ENCODE data around the gene NGFR. TPM values are rescaled to one million over a fixed set of nuclear protein-coding genes. Genes with fewer than 3 reads are reported as not detected.

Gene NGFR
- total RNA-seq, 1 donor from 2014 or later = 3.6 TPM

DNA sequence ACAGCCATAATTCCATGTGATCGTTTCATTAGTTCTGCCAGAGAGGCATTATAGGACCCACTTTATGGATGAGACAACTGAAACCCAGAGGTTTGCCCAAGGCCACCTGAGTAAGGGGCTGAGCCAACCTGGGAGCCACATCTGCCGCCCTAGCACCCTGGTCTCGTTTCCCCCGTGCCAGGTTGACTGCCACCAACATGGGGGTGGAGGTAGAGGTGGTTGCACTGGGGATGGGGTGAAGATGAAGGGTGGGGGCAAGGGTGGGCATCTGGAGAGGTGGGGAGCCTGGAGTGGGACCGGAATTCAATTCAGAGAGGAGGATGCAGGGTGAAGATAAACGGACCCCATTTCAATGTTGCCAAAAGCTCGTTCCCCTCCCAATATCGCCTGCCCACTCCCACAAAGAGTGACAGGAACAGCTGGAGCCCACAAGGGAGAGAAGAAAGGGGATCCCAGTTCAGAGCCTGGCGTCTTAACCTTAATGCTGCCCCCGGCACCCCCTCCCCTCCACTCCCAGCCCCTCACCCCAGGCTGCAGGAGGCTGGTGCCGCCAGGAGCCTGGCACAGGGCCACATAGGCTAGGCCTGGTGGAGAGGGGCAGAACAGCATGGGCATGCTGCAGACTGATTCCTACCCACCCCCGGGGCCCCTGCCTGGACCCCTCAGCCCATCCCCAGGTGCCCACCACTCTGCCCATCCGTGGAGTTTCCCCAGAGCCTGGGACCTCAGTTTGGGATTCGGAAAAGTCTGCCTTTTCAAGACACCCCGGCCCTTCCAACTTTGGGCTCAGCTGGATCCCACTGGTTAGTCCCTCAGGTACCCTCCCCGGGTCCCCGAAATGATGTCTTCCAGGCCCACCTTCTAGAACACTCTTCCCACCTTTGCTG, 29.6 kb downstream of the NGFR start:
- DNase-seq (ENCODE audit: extremely low spot score, unreplicated experiment) = no peak
- peaks cover 5% of the 10 kb centered on the region for H3K4me1 Mint-ChIP-seq (ENCODE audit: unreplicated experiment)
- H3K9me3 Mint-ChIP-seq (ENCODE audit: unreplicated experiment) = no peaks in the 10 kb centered on the region
- H3K27me3 Mint-ChIP-seq (ENCODE audit: unreplicated experiment) = peaks cover 38% of the 10 kb centered on the region
- no peaks in the 10 kb centered on the region for H3K36me3 Mint-ChIP-seq (ENCODE audit: unreplicated experiment)
- TF ChIP-seq, protein P1, sequence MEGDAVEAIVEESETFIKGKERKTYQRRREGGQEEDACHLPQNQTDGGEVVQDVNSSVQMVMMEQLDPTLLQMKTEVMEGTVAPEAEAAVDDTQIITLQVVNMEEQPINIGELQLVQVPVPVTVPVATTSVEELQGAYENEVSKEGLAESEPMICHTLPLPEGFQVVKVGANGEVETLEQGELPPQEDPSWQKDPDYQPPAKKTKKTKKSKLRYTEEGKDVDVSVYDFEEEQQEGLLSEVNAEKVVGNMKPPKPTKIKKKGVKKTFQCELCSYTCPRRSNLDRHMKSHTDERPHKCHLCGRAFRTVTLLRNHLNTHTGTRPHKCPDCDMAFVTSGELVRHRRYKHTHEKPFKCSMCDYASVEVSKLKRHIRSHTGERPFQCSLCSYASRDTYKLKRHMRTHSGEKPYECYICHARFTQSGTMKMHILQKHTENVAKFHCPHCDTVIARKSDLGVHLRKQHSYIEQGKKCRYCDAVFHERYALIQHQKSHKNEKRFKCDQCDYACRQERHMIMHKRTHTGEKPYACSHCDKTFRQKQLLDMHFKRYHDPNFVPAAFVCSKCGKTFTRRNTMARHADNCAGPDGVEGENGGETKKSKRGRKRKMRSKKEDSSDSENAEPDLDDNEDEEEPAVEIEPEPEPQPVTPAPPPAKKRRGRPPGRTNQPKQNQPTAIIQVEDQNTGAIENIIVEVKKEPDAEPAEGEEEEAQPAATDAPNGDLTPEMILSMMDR (IDR thresholded peaks at IDR 0.05) = no peak
- no peak overlapping the region for H3K27ac Mint-ChIP-seq (ENCODE audit: unreplicated experiment)
- no peak overlapping the region for H3K4me3 Mint-ChIP-seq (ENCODE audit: unreplicated experiment)

DNA sequence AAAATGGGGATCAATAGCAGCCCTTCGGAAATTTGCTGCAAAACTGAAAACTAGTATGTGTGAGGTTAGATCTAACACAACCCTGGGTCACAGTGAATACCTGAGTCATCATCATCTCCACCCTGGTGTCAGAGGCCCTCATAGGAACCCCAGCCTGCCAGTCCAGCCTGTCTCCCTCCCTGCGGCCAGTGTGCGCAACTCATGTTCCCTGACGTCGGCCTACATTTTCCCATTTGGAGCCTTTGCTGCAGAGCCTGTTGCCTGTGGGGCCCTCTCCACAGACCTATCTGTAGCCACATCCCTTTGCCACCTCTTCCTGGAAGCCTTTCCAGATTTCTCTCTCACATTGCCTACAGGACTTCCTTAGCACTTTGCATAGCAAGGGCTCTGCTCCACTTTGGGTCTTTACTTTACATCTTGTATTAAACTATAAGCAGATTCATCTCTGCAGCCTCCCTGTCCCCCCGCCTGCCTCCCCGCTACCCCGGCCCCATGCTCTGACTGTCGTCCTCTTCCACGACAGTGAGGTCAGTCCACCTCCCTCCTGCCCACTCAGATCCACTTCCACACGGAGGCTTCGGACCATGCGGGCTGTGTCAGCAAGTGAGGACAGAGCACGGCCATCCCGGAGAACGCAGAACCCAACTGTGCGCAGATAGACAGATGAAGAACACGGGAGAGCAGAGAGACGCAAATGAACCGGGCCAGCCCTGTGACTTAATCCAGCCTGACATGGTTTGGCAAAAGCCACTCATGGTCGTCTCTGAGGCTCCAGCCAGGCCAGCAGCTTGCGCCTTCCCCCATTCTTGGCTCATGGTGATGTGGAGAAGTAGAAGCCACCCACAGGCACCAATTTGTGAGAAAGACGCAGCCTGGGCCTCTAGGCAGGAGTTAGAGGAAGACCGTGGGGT, 31.0 kb downstream of the NGFR start:
- no peak for DNase-seq (ENCODE audit: extremely low spot score, unreplicated experiment)
- Mint-ChIP-seq H3K27me3 (ENCODE audit: unreplicated experiment) (peaks cover 38% of the 10 kb centered on the region), H3K36me3 (ENCODE audit: unreplicated experiment) (no peaks in the 10 kb centered on the region), H3K4me3 (ENCODE audit: unreplicated experiment) (no peak overlapping the region), H3K27ac (ENCODE audit: unreplicated experiment) (no peak overlapping the region), H3K9me3 (ENCODE audit: unreplicated experiment) (no peaks in the 10 kb centered on the region), H3K4me1 (ENCODE audit: unreplicated experiment) (no peaks in the 10 kb centered on the region)
- TF ChIP-seq, protein P1 (IDR thresholded peaks at IDR 0.05) = no peak

DNA sequence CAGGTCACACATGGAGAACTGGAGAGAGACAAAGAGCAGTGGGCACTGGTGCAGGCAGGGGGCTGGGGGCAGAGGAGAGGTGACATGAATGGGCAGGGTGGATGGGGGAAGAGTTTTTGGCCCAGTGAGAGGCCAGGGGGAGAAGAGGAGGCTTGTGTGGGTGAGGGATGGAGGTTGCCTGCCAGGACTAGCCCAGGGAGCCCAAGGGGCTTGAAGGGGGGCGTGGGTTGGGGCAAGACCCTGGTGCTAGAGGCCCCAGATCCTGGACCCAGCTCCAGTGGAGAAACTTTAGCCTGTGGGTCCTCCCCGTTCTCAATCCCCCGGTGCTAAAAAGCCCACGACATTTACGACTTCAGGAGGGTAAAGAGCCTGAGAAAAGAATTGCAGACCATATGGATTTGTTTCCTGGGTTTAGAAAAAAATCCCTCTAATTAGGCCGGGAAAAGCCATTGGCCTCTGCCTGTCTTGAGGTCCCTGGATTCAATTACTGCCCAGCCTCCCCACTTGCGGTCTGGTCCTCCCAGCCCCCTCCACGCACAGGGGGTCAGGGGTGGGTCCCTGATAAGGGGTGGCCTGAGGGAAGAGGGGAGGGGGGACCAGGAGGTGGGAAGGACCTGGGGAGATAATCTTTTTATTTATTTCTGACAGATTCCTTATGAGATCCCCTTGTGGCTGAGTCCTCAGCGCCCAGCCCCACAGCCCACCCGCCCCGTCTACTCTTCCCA, 33.0 kb downstream of the NGFR start:
- no peak overlapping the region for H3K27ac Mint-ChIP-seq (ENCODE audit: unreplicated experiment)

DNA sequence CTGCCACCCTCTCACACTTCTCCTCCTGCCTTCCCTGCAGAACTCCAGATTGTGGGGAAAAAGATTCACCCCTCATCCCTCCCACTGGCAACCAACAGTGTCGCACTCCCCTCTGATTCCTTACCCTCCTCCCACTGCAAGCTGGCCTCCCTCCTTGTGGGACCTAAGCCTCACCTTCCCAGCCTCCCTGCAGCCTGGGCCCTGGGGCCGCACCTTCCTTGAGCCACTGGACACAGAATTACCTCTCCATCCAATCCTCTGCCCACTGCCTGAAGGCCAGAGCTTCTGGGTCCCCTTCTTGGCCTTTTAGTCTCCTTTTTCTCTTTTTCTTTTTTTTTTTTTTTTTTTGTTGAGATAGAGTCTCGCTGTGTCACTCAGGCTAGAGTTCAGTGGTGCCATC, 33.9 kb downstream of the NGFR start:
- DNase-seq (ENCODE audit: extremely low spot score, unreplicated experiment) = no peak
- H3K4me3 Mint-ChIP-seq (ENCODE audit: unreplicated experiment) = no peak overlapping the region
- H3K36me3 Mint-ChIP-seq (ENCODE audit: unreplicated experiment) = no peaks in the 10 kb centered on the region
- TF ChIP-seq, protein P1 (IDR thresholded peaks at IDR 0.05) = no peak
- peaks cover 48% of the 10 kb centered on the region for H3K27me3 Mint-ChIP-seq (ENCODE audit: unreplicated experiment)
- H3K27ac Mint-ChIP-seq (ENCODE audit: unreplicated experiment) = no peak overlapping the region
- no peaks in the 10 kb centered on the region for H3K4me1 Mint-ChIP-seq (ENCODE audit: unreplicated experiment)
- H3K9me3 Mint-ChIP-seq (ENCODE audit: unreplicated experiment) = no peaks in the 10 kb centered on the region

More for the DNA sequence above, 33.0 kb downstream of the NGFR start:
- Mint-ChIP-seq H3K36me3 (ENCODE audit: unreplicated experiment) (no peaks in the 10 kb centered on the region), H3K27me3 (ENCODE audit: unreplicated experiment) (peaks cover 49% of the 10 kb centered on the region), H3K4me3 (ENCODE audit: unreplicated experiment) (no peak overlapping the region), H3K4me1 (ENCODE audit: unreplicated experiment) (no peaks in the 10 kb centered on the region), H3K9me3 (ENCODE audit: unreplicated experiment) (no peaks in the 10 kb centered on the region)
- DNase-seq (ENCODE audit: extremely low spot score, unreplicated experiment) = no peak
- TF ChIP-seq, protein P1 (IDR thresholded peaks at IDR 0.05) = no peak

Data from osteocyte (in vitro differentiated cells).